HL-60/S4 (cell line): ENCODE measurements around the gene SSBP3.
"Not testable (repeated sequence)": the region's sequence is repeated elsewhere in the genome, so short reads cannot be mapped to it uniquely, and the experiment has no call there.

Source experiments
- in situ Hi-C: fragments of 300-500 bp; cut with MboI; formaldehyde crosslinking; loops from 2 replicates; pipeline ENCODE4 v1.14.3; 2022; ENCODE audit warnings: low sequenced_read_pairs

Gene SSBP3

DNA sequence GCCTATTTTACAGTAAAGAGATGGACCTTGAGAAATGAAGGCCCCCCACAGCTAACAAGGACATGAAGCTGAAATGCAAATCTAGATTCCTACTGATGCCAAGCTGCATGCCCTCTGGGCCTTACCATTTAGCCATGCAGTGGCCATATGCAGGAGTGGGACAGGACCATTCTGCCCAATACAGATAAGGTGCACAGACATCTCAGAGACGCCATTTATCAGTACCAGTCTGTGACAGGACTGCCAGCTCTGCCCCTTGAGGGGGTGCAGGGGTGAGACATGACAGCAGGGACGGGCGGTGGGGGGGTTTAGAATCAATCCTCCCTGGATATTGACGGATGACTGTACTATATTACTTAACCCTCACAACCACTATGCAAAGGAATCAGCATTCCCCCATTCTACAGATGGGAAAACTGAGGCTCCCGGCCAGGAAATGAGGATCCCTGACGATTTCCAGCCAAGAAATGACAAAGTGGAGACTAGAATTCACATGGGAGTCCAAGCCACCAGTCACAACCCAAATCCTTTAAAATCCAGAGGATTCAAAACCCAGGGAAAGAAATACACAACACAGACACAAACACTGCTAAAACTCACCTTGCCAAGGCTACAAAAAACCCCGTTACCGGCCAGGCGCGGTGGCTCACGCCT is 10.8 kb downstream of the SSBP3 start:
- in situ Hi-C loops: no loop called here

DNA sequence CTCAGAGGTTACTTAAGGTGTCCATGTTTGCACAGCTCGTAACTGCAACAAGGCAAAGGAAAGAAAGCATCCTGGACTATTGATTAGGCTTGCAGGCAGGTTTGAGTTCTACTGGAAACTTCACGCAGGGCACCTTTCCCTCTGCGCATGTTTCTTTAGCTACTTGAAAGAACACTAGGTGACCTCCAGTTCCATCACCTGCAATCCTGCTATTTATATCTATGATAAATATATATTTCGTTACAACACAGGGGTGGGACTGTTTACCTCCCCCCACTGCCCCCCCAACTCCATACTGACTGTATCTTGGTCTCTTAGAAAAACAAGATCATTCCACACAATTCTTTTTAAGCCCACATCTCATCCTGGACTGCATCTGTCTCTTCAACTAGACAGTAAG is 12.1 kb downstream of the SSBP3 start:
- in situ Hi-C loops: no loop called here

- in situ Hi-C loops: no loop called here
These were observed 13.8 kb downstream of the SSBP3 start for GRCh38 chr1:54392401-54392800.

- in situ Hi-C loops: no loop called here
These were observed 14.6 kb downstream of the SSBP3 start for GRCh38 chr1:54391450-54392209.

GRCh38 chr1:54390655-54391054 is 15.5 kb downstream of the SSBP3 start:
- in situ Hi-C loops: no loop called here

- in situ Hi-C loops: not testable (repeated sequence)
These were observed 16.6 kb downstream of the SSBP3 start for GRCh38 chr1:54389608-54390007.

GRCh38 chr1:54387419-54387818 is 18.8 kb downstream of the SSBP3 start:
- in situ Hi-C loops: no loop called here

GRCh38 chr1:54385727-54386022 is 20.5 kb downstream of the SSBP3 start:
- in situ Hi-C loops: no loop called here

DNA sequence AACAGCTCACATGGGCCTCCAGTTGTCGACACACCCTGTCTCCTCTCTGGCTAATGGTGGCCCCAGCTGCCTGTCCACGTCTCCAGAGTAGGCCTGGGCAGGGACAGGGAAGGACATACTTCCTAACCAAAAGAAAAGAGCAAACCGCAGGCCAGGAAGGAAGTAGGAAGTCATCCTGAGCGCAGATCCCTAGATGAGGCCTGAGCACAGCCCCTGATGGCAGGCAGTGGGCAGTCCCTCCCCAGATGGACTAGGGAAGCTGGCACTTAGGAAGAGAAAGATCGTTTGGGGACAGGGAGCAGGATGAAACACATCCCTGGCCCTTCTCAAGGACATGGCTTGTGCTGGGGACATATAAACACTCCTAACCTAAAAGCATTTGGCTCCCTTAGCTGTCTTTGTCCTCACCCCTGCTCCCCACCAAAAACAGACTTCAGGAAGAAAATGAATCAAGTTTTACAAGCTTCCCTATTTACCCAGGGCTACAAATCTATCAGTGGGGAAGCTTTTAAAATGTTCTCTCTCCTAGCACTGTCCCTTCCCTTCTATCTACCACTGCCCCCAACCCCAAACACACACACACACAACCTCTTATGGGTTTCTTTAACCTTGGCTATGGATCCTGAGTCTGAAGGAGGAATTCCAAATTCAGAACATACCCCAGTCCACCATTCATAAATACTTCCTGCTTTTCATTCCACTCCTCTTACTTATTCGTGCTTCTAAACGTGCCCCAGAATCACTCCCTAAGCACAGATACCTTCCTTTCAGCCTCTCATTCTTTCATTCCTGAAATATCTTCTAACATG is 21.1 kb downstream of the SSBP3 start:
- in situ Hi-C loops: no loop called here

- in situ Hi-C loops: no loop called here
These were observed 21.7 kb downstream of the SSBP3 start for GRCh38 chr1:54384471-54384870.

- in situ Hi-C loops: no loop called here
These were observed 24.7 kb downstream of the SSBP3 start for GRCh38 chr1:54381524-54381923.

DNA sequence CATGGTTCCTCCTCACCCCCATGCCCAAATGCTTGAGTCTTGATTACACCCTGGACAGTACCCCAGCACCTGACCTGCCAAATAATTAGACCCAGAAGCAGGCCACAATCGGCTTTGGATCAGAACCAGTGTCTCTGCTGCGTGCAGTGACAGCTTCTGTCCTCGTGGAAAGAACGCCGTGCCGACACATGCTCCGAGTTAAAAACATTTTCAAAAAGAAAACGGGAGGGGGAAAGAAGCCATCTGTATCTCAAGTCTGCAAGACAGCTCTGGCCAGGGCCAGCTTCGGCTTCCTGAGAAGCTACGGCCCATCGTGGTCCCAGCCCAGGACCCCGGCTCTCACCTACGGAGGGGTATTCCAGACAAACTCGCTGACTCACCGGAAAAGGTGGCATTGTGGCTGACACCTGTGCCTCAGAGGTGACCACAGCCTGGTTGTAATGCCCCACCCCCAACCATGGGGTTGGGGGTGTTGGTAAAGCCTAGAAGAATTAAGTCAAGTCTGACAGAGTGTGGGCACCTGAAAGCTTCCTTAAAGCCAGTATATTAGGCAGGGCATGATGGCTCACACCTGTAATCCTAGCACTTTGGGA is 25.8 kb downstream of the SSBP3 start:
- in situ Hi-C loops: no loop called here

DNA sequence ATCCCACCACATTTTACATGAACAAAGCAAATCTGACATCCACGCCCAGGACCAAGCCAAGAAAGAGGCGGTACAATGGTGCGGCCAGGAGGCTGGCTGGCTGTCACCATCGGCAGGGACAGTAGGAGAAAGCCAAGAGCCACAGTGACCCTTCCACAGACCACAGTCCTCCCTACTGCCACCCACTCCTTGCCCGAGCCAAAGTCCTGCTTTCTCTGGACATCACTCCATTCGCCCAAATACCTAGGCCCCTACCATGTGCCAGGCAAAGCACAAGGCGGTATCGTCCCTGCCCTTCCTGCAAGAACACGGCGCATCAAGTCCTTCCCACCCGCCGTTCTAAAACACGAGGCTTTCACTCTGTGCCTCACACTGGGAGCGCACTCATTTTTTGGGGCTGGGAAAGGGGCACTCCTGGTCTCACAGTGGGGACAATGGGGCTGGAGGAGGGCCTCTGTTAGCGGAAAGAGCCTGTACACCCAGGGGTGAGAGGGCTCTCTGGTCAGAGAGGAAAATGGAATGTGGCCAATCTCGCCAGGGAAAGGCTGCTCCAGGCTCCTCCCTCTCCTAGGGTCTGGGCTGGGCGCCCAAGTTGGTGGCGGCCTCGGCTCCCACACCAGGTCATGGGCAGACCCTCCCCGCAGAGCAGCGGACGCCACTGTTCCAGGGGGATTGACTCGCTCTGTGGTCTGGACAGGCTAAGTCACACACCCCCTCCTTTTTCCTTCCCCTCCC is 26.5 kb downstream of the SSBP3 start:
- in situ Hi-C loops: no loop called here

DNA sequence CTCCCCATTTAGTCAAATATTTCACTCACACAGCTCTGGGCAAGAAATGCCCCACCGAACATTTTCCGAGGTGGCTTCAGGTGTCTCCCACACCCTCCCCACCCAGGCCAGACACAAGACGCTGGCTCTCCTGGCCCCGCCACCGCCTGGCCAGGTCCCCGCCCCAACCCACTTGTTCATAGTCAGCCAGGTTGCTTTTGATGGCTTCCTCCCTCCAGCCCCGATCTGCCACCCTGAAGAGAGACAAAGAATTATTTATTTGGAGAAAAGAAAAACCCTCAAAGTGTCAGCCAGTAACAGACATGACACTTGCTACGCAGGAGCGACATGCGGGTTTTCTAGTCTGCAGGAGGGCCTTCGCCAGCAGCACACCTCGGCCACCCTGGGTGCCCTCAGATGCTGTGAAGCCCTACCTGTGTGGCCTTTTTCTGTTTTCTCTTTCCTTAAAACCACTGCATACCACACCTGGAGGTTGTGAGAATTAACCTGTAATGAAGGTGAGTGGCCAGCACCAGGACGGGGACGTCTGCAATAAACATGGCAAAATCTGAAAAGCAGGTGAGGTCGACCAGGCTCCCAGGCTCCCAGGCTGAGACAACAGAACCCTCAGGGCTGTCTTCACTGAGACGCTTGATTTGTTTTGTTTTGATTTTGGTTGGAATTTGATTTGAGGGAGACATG is 27.2 kb downstream of the SSBP3 start:
- in situ Hi-C loops: no loop called here

DNA sequence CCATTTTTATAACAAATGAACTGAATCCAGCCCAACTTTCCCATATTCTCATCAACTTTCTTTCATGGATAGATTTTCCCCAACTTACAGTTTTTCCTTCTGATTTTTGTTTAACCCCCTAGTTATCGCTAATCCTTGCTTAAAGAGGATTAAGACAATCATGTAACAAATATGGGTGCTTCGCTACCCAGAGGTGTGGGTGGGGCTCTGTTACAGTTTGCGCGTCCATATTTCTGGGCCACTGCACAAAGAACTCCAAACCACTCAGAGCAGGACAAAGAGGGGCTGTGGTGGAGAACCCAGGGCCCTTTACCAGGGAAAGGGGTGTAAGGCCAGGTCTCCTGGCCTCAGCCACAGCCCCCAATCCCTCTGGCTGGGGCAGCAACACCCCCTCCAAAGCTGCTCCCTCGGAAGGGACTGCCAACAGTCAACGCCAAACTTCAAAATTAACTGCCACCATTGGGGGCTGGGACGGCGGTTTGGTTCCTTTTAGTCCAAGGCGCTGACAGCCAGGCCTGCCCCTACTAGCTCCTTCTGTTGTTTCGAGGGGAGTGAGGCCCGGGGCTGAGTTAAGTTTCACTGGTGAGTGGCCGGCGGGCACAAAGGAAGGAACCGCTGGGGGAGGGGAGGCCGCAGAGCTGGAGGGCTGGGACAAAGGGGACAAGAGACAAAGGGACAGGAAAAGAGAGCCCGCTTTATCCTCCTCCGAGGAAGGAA is 27.9 kb downstream of the SSBP3 start:
- in situ Hi-C loops: no loop called here

DNA sequence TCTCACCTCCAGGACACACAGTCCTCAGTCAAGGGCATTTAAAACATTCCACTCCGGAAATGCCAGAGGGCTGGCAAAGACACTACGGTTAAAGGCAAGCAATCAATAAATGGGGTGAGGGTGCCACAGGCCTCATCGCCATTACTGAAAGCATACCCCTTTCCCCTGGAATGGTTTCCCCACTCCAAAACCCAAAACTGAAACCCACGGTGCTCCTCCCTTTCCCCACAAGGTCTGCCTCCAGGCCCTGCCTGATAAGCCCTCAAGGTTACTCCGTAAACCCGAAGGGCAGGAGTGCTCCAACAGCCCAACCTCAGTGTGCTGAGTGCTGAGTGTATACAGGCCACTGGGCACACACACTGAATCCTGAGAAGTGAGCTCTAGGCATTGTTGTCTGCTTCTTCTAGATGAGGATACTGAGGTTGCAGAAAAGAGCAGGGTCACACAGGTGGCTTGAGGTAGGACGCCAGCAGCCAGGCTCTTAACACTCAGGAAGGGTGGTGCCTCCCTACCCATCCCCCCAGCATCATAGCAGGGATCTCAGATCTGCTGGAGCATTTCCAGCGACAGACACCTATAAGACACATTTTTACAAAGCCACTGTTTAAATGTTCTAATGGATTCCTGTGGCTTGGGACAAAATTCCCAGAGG is 29.0 kb downstream of the SSBP3 start:
- in situ Hi-C loops: no loop called here

- in situ Hi-C loops: no loop called here
These were observed 29.7 kb downstream of the SSBP3 start for GRCh38 chr1:54376430-54377039.

DNA sequence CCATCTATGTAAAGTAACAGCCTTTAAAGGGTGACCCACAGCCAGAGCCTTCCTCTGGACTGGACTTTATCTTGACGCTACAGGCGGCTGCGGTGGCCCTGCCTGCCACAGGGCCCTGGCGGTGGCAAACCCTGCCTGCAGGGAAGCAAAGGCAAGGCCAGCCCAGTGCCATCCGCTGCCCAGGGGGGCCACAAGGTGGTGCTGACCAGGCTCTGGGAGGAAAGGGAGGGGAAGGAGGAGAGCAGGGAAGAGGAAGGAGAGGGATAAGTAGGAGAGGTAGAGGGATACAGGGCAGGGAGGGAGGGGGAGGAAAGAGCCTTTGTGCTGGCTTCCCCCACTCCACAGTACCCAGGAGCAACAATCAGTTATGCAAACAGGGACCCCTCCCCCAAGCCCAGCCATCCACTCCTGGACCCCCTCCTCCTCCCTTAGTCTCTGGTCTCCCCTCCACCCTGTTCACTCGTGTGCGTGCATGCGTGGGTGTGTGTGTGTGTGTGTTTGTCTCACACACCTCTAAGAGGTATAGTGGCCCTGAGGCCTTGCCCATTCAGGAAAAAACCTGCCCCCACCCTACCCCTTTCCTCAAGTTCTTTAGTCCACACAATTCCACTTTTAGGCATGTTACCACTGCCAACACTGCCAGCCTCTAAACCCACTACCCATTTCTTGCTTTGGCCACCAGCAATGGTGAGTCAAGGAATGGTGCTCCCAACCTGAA is 30.3 kb downstream of the SSBP3 start:
- in situ Hi-C loops: no loop called here
